ENCODE data around the gene CXCL16.

The CXCL16 gene

GRCh38 chr17:4751932-4752331 lies 12.2 kb upstream of the CXCL16 start:
- H2AFZ ChIP-seq (ENCODE audit: low read length) = no peak overlapping the region

GRCh38 chr17:4750606-4751005 lies 10.9 kb upstream of the CXCL16 start:
- H3K27me3 ChIP-seq (ENCODE audit: insufficient read depth, low read length, poor library complexity, severe bottlenecking) = no peaks in the 10 kb centered on the region
- no peak overlapping the region for H3K4me3 ChIP-seq (ENCODE audit: low read length, poor library complexity, severe bottlenecking)
- no peaks in the 10 kb centered on the region for H3K9me3 ChIP-seq (ENCODE audit: insufficient read depth, low read depth, low read length)
- H3K36me3 ChIP-seq (ENCODE audit: insufficient read depth, low read length) = no peaks in the 10 kb centered on the region
- no peaks in the 10 kb centered on the region for H3K9me2 ChIP-seq (replicated peaks; ENCODE audit: low read depth, low read length)
- TF ChIP-seq EZH2phosphoT487 (IDR thresholded peaks at IDR 0.05; ENCODE audit: borderline replicate concordance) = no peak
- TF ChIP-seq CTCF (conservative IDR thresholded peaks at IDR 0.05; ENCODE audit: low read length) = no peak
- no peak overlapping the region for H3K4me2 ChIP-seq (ENCODE audit: low read depth, low read length, poor library complexity, severe bottlenecking)
- H3K9ac ChIP-seq (ENCODE audit: low read depth, low read length, poor library complexity, severe bottlenecking) = no peak overlapping the region
- no peaks in the 10 kb centered on the region for H3F3A ChIP-seq (ENCODE audit: low read depth)
- no peak overlapping the region for H2AFZ ChIP-seq (ENCODE audit: low read length)
- H3K79me2 ChIP-seq (ENCODE audit: insufficient read depth, low read length) = no peaks in the 10 kb centered on the region
- no peaks in the 10 kb centered on the region for H4K20me1 ChIP-seq (ENCODE audit: insufficient read depth, low read length, poor library complexity, severe bottlenecking)
- H3K4me1 ChIP-seq (ENCODE audit: insufficient read depth, low read length, poor library complexity, severe bottlenecking) = peaks cover 4% of the 10 kb centered on the region

More at GRCh38 chr17:4751932-4752331, 12.2 kb upstream of the CXCL16 start:
- H3K4me1 ChIP-seq (ENCODE audit: insufficient read depth, low read length, poor library complexity, severe bottlenecking) = peaks cover 4% of the 10 kb centered on the region
- H3K9me2 ChIP-seq (replicated peaks; ENCODE audit: low read depth, low read length) = no peaks in the 10 kb centered on the region
- no peak overlapping the region for H3K9ac ChIP-seq (ENCODE audit: low read depth, low read length, poor library complexity, severe bottlenecking)
- no peaks in the 10 kb centered on the region for H3K36me3 ChIP-seq (ENCODE audit: insufficient read depth, low read length)
- no peaks in the 10 kb centered on the region for H3K9me3 ChIP-seq (ENCODE audit: insufficient read depth, low read depth, low read length)
- no peaks in the 10 kb centered on the region for H3F3A ChIP-seq (ENCODE audit: low read depth)
- TF ChIP-seq CTCF (conservative IDR thresholded peaks at IDR 0.05; ENCODE audit: low read length) (no peak), EZH2phosphoT487 (IDR thresholded peaks at IDR 0.05; ENCODE audit: borderline replicate concordance) (no peak)
- H3K4me3 ChIP-seq (ENCODE audit: low read length, poor library complexity, severe bottlenecking) = no peak overlapping the region
- no peaks in the 10 kb centered on the region for H3K79me2 ChIP-seq (ENCODE audit: insufficient read depth, low read length)
- H3K4me2 ChIP-seq (ENCODE audit: low read depth, low read length, poor library complexity, severe bottlenecking) = no peak overlapping the region
- no peaks in the 10 kb centered on the region for H4K20me1 ChIP-seq (ENCODE audit: insufficient read depth, low read length, poor library complexity, severe bottlenecking)
- no peaks in the 10 kb centered on the region for H3K27me3 ChIP-seq (ENCODE audit: insufficient read depth, low read length, poor library complexity, severe bottlenecking)

- Histone ChIP-seq H3K4me1 (ENCODE audit: insufficient read depth, low read length, poor library complexity, severe bottlenecking) (peaks cover 4% of the 10 kb centered on the region), H3K4me3 (ENCODE audit: low read length, poor library complexity, severe bottlenecking) (no peak overlapping the region), H3K79me2 (ENCODE audit: insufficient read depth, low read length) (no peaks in the 10 kb centered on the region), H3K9me2 (replicated peaks; ENCODE audit: low read depth, low read length) (no peaks in the 10 kb centered on the region), H3K4me2 (ENCODE audit: low read depth, low read length, poor library complexity, severe bottlenecking) (no peak overlapping the region), H3K9me3 (ENCODE audit: insufficient read depth, low read depth, low read length) (no peaks in the 10 kb centered on the region), H3K9ac (ENCODE audit: low read depth, low read length, poor library complexity, severe bottlenecking) (no peak overlapping the region), H2AFZ (ENCODE audit: low read length) (no peak overlapping the region), H3F3A (ENCODE audit: low read depth) (no peaks in the 10 kb centered on the region), H4K20me1 (ENCODE audit: insufficient read depth, low read length, poor library complexity, severe bottlenecking) (no peaks in the 10 kb centered on the region), H3K36me3 (ENCODE audit: insufficient read depth, low read length) (no peaks in the 10 kb centered on the region), H3K27me3 (ENCODE audit: insufficient read depth, low read length, poor library complexity, severe bottlenecking) (no peaks in the 10 kb centered on the region)
- TF ChIP-seq CTCF (conservative IDR thresholded peaks at IDR 0.05; ENCODE audit: low read length) = no peak
- TF ChIP-seq EZH2phosphoT487 (IDR thresholded peaks at IDR 0.05; ENCODE audit: borderline replicate concordance) = no peak
Measured at GRCh38 chr17:4748686-4749085, 9.0 kb upstream of the CXCL16 start.

All from Loucy (cell line).